OCI-LY1 (cell line): ENCODE measurements around the gene GTF2H4.

Experiments
- H2AFZ ChIP-seq: fragments of 200-600 bp; sonication (generic), shearing (Covaris generic); 2 replicates; pipeline ENCODE4 v1.6.0; 2014; ENCODE audit warnings: antibody characterized with exemption, mild to moderate bottlenecking, low read length
- H3F3A ChIP-seq: fragments of 200-600 bp; sonication (generic), shearing (Covaris generic); 2 replicates; pipeline ENCODE4 v1.6.0; 2014; ENCODE audit warnings: mild to moderate bottlenecking, antibody characterized with exemption, low read length, moderate library complexity; ENCODE audit not compliant: insufficient read depth
- H3K27ac ChIP-seq: fragments of 200-600 bp; sonication (generic); 2 replicates; pipeline ENCODE4 v1.5.1; 2014; ENCODE audit warnings: low read length, mixed run types, mild to moderate bottlenecking, low read depth; ENCODE audit not compliant: poor library complexity, severe bottlenecking
- H3K27me3 ChIP-seq: fragments of 200-600 bp; sonication (generic); 2 replicates; pipeline ENCODE4 v1.6.0; 2014; ENCODE audit warnings: antibody characterized with exemption, mild to moderate bottlenecking, low read length, moderate library complexity; ENCODE audit not compliant: insufficient read depth
- H3K36me3 ChIP-seq: fragments of 200-600 bp; sonication (generic); 2 replicates; pipeline ENCODE4 v1.6.1; 2014; ENCODE audit warnings: mild to moderate bottlenecking, antibody characterized with exemption, low read length, moderate library complexity, mixed read lengths; ENCODE audit not compliant: insufficient read depth
- H3K4me1 ChIP-seq: fragments of 200-600 bp; sonication (generic); 2 replicates; pipeline ENCODE4 v1.5.1; 2014; ENCODE audit warnings: mild to moderate bottlenecking, low read length, moderate library complexity; ENCODE audit not compliant: insufficient read depth, severe bottlenecking
- H3K4me2 ChIP-seq: fragments of 200-600 bp; sonication (generic), shearing (Covaris generic); 2 replicates; pipeline ENCODE4 v1.6.1; 2014; ENCODE audit warnings: low read length
- H3K4me3 ChIP-seq: fragments of 200-600 bp; sonication (generic); 2 replicates; pipeline ENCODE4 v1.5.1; 2014; ENCODE audit warnings: low read length, low read depth, mild to moderate bottlenecking, mixed read lengths; ENCODE audit not compliant: poor library complexity, severe bottlenecking
- H3K79me2 ChIP-seq: fragments of 200-600 bp; shearing (Covaris generic); 2 replicates; pipeline ENCODE4 v1.6.1; 2016; ENCODE audit warnings: mixed run types, low read length, mixed read lengths; ENCODE audit not compliant: insufficient read depth
- H3K9ac ChIP-seq: fragments of 200-600 bp; sonication (generic), shearing (Covaris generic); 2 replicates; pipeline ENCODE4 v1.6.1; 2014; ENCODE audit warnings: mild to moderate bottlenecking, low read length, mixed read lengths
- H3K9me2 ChIP-seq: fragments of 200-600 bp; sonication (generic), shearing (Covaris generic); 2 replicates; pipeline ENCODE4 v1.6.1; 2014; ENCODE audit warnings: low read depth, mild to moderate bottlenecking, low read length, mixed read lengths
- H3K9me3 ChIP-seq: fragments of 200-600 bp; shearing (Covaris generic); 2 replicates; pipeline ENCODE4 v1.6.1; 2014; ENCODE audit warnings: low read length, mixed read lengths
- H4K20me1 ChIP-seq: fragments of 200-600 bp; sonication (generic), shearing (Covaris generic); 2 replicates; pipeline ENCODE4 v1.6.0; 2016; ENCODE audit warnings: mild to moderate bottlenecking, low read length; ENCODE audit not compliant: insufficient read depth
- EZH2 ChIP-seq: fragments of 200-600 bp; sonication (generic), shearing (Covaris generic); IDR thresholded peaks from 2 replicates; pipeline ENCODE4 v1.8.0; 2017; ENCODE audit warnings: borderline replicate concordance, mixed run types, mild to moderate bottlenecking, antibody characterized with exemption, low read length, moderate library complexity, mixed read lengths
- TF ChIP-seq, protein P1 (sequence below): fragments of 200-600 bp; sonication (generic), shearing (Covaris generic); IDR thresholded peaks from 2 replicates; pipeline ENCODE4 v1.5.1; 2017; ENCODE audit warnings: mild to moderate bottlenecking, antibody characterized with exemption, low read length, moderate library complexity, mixed read lengths

GTF2H4 gene

DNA sequence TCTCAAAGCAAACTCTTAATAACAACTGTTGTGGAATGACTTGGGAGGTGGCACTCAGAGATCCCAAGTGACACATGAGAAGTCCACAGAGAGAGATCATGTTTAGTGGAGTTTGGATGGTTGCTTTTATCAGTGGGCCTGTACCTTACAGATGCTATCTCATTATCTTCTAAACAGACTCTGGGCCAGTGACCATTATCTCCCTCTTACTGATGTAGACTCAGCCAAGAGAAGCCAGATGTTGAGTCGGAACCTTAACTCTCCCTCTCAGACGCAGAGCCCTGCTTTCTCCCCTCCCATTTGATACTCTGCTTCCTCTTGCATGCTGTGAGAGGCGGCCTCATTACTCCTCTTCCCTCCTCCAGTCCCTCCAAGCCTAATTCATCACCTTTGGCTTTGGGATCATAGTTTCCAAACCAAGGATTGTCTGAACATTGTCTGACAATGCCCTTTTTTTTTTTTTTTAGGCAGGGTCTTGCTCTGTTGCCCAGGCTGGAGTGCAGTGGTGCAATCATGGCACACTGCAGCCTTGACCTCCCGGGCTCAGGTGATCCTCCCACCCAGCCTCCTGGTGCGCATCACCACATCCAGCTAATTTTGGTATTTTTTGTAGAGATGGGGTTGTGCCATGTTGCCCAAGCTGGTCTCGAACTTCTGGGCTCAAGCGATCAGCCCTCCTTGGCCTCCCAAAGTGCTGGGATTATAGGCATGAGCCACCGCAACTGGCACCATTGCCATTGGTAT lies 28.2 kb upstream of the GTF2H4 start:
- Histone ChIP-seq H3K4me2 (no peak overlapping the region), H3K9me2 (no peaks in the 10 kb centered on the region), H4K20me1 (no peaks in the 10 kb centered on the region), H3K9me3 (no peaks in the 10 kb centered on the region), H3K79me2 (no peaks in the 10 kb centered on the region), H3F3A (no peaks in the 10 kb centered on the region), H3K4me1 (peaks cover 40% of the 10 kb centered on the region), H3K27me3 (no peaks in the 10 kb centered on the region), H3K27ac (no peak overlapping the region), H3K36me3 (no peaks in the 10 kb centered on the region), H3K9ac (no peak overlapping the region), H3K4me3 (no peak overlapping the region), H2AFZ (no peak overlapping the region)
- TF ChIP-seq EZH2: no peak
- TF ChIP-seq, protein P1, sequence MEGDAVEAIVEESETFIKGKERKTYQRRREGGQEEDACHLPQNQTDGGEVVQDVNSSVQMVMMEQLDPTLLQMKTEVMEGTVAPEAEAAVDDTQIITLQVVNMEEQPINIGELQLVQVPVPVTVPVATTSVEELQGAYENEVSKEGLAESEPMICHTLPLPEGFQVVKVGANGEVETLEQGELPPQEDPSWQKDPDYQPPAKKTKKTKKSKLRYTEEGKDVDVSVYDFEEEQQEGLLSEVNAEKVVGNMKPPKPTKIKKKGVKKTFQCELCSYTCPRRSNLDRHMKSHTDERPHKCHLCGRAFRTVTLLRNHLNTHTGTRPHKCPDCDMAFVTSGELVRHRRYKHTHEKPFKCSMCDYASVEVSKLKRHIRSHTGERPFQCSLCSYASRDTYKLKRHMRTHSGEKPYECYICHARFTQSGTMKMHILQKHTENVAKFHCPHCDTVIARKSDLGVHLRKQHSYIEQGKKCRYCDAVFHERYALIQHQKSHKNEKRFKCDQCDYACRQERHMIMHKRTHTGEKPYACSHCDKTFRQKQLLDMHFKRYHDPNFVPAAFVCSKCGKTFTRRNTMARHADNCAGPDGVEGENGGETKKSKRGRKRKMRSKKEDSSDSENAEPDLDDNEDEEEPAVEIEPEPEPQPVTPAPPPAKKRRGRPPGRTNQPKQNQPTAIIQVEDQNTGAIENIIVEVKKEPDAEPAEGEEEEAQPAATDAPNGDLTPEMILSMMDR: no peak

DNA sequence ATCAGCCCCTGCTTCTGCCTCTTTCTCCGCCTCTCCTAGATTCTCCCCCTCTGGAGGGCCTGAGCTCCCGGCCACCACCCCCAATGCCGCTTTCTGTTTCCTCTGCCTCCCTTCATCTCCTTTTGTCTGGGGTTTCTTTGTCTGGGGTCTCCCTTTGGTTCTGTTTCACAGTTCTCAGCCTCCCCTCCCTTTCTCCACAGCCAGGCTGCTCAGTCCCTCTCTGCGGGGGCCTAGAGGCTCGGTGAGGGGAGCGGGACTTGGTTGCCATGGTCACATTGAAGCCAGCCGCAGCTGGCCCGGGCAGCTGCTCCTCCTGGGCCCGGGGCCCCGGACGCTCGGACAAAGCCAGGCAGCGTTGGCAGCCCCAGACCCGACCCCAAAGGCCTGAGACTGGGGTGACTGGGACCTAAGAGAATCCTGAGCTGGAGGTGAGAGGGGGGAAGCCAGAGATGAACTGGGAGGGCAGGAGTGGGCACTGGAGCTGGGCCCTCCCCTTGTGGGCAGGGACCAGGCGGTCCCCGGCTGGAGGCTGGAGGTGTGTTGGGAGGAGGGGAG lies 27.2 kb upstream of the GTF2H4 start:
- Histone ChIP-seq H3K4me2 (no peak overlapping the region), H3K9me2 (no peaks in the 10 kb centered on the region), H3F3A (no peaks in the 10 kb centered on the region), H2AFZ (no peak overlapping the region), H3K9ac (no peak overlapping the region), H3K27me3 (no peaks in the 10 kb centered on the region), H4K20me1 (no peaks in the 10 kb centered on the region), H3K9me3 (no peaks in the 10 kb centered on the region), H3K79me2 (no peaks in the 10 kb centered on the region), H3K4me1 (peaks cover 49% of the 10 kb centered on the region), H3K4me3 (no peak overlapping the region), H3K36me3 (no peaks in the 10 kb centered on the region), H3K27ac (no peak overlapping the region)
- no peak for TF ChIP-seq EZH2
- TF ChIP-seq, protein P1: no peak

DNA sequence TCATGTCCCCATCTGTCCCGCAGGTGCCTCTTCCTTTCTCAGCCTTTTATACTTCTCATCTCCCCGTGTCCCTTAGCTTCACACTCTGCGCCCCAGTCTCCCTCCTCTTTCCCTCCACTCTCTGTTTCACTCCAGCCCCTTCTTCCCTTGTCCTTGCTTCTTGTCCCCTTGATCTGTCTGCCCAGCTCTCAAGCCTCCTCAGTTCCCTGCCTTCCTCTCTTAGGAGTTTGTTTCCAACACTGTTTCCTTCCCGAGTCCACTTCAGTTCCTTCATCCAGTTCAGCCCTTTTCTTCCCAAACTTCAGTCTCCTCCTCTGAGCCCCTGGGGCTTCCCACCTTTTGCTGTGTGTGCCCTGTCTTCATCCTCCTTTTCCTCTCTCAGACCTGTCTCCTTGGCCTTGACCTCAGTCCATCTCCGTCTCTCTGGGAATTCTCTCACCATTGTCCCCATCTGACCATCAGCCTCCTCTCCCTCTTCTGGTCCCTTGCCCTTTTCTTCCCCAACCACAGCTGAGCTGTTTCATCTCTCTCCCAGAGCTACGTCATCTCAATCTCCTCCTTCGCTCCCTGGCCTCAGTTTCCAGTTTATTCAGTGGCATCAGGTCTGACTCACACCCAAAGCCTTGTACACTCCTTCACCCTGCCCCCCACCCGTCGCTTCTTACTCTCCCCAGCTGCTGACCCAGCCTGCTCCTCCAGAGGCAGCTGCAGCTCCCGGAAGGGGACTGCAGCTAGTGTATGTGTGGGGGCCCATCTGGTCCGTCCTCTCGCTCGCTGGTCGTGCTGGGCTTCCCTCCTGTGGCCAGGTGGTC lies 26.4 kb upstream of the GTF2H4 start:
- Histone ChIP-seq H3K9me2 (no peaks in the 10 kb centered on the region), H3K27ac (no peak overlapping the region), H3K4me3 (no peak overlapping the region), H4K20me1 (no peaks in the 10 kb centered on the region), H3K27me3 (no peaks in the 10 kb centered on the region), H3K9ac (no peak overlapping the region), H3K4me1 (peaks cover 49% of the 10 kb centered on the region), H3K79me2 (no peaks in the 10 kb centered on the region), H2AFZ (no peak overlapping the region), H3F3A (no peaks in the 10 kb centered on the region), H3K4me2 (no peak overlapping the region; the same call in 1 of the 2 replicates), H3K36me3 (no peaks in the 10 kb centered on the region), H3K9me3 (no peaks in the 10 kb centered on the region)
- TF ChIP-seq, protein P1: no peak
- no peak for TF ChIP-seq EZH2
